Mucosa of rectum (tissue), 2 donors: ENCODE results near the gene SEPTIN5.

Experiments
- H3K27ac ChIP-seq, 2 donors: one replicate each; pipeline ENCODE4 v1.7.0; 2013; ENCODE audit warnings: inconsistent platforms in 2 of 2, low read depth in 2 of 2, low read length in 2 of 2
- H3K27me3 ChIP-seq, 2 donors: one replicate each; pipeline ENCODE4 v1.7.0; 2013; ENCODE audit warnings: low read length in 2 of 2; ENCODE audit not compliant: control insufficient read depth in 2 of 2, insufficient read depth in 2 of 2
- H3K36me3 ChIP-seq, 2 donors: one replicate each; pipeline ENCODE4 v1.7.0; 2013; ENCODE audit warnings: low read length in 2 of 2; ENCODE audit not compliant: control insufficient read depth in 2 of 2, insufficient read depth in 2 of 2
- H3K4me1 ChIP-seq, 2 donors: one replicate each; pipeline ENCODE4 v1.7.0; 2013; ENCODE audit warnings: low read length in 2 of 2, mild to moderate bottlenecking in 1 of 2; ENCODE audit not compliant: control insufficient read depth in 2 of 2, insufficient read depth in 2 of 2
- H3K4me3 ChIP-seq, 2 donors: one replicate each; pipeline ENCODE4 v1.7.0; 2013; ENCODE audit warnings: low read length in 2 of 2
- H3K9ac ChIP-seq, 2 donors: one replicate each; pipeline ENCODE4 v1.7.0; 2013; ENCODE audit warnings: low read length in 2 of 2, low read depth in 1 of 2, mild to moderate bottlenecking in 1 of 2
- H3K9me3 ChIP-seq, 2 donors: one replicate each; pipeline ENCODE4 v1.7.0; 2013; ENCODE audit warnings: low read length in 2 of 2; ENCODE audit not compliant: control insufficient read depth in 2 of 2
- donor health status: healthy.
- donor health status: Normal muscosa, but diverticular disease.

Gene SEPTIN5

DNA sequence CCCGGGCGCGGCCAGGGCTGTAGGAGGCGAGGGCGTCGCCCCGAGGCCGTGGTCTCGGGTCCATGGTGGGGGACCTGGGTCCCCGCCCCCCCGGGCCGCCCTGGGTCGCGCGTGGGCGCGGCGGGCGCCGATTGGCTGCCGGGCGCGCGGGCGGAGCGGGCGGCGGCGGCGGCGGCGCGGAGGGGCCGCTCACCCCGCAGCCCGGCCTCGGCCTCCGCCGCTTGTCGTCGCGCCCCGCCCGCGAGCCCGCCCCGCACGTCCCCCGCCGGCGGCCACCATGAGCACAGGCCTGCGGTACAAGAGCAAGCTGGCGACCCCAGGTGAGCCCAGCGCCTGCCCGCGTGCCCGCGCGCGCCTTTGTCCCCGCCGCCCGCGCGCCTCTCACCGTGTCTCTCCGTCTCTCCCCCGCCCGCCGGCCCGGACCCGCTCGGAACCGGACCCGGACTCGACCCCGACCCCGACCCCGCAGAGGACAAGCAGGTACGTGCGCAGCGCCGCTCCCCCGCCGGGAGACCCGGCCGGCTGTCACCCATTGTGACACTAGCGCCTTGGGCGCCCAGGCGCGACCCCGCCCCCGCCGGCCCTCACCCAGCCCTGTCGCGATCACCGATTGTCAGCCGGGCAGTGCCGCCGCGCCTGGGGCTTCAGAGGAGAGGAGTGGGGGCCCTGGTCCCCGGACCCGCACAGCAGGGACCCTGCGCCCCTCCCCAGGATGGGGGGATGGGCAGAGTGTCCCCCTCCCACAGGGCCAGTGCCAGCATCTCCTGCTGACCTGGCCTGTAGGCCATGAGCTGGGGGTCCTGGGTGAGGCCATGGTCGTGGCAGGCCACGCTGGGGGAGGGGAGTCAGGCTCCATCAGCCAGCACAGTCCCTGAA lies at the start of gene SEPTIN5:
TSS of gene SEPTIN5 (plus strand) at position 192 of the 876 bp plus-strand sequence. CDS start at position 278, 86 bp downstream.
- no peaks in the 10 kb centered on the region for H3K36me3 ChIP-seq
- peaks cover 8 to 11% of the 10 kb centered on the region in 2 donors for H3K4me1 ChIP-seq
- H3K4me3 ChIP-seq = peak within 1 kb of the TSS; percentile 20 to 35
- no peak within 1 kb of the TSS for H3K9ac ChIP-seq
- no peak within 1 kb of the TSS for H3K27ac ChIP-seq
- H3K9me3 ChIP-seq = no peaks in the 10 kb centered on the region
- peaks cover 12 to 35% of the 10 kb centered on the region in 2 donors for H3K27me3 ChIP-seq

DNA sequence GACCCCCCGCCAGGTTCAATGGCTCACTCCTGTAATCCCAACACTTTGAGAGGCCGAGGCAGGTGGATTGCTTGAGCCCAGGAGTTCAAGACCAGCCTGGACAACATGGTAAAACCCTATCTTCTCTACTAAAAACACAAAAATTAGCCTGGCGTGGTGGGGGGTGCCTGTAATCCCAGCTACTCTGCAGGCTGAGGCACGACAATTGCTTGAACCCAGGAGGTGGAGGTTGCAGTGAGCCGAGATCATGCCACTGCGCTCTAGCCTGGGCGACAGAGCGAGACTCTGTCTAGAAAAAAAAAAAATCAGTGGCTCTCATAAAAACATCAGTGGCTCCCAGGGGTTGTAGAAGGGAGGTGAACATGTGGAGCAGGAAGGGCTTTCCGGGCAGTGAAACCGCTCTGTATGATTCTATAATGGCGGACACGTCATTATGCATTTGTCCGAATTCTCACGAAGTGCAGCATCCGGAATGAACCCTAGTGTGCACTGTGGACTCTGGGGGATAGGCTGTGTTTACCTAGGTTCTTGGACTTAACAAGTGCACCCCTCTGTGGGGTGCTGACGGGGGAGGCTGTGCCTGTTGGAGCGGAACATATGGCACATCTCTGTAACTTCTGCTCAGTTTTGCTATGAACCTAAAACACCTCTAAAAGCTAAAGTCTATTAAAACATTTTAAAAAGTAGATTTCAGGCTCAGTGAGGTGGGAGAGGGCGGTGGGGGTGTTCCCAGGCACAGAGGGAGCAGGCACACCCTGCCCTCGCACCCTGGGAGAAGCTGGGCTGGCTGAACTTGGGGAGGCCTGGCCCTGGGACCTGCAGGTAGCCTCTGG lies 49.1 kb upstream of the SEPTIN5 start:
- no peak overlapping the region for H3K4me3 ChIP-seq
- H3K4me1 ChIP-seq = no peaks in the 10 kb centered on the region
- H3K9me3 ChIP-seq = no peaks in the 10 kb centered on the region
- no peak overlapping the region for H3K27ac ChIP-seq
- H3K9ac ChIP-seq = no peak overlapping the region
- H3K27me3 ChIP-seq = no peaks in the 10 kb centered on the region
- H3K36me3 ChIP-seq = no peaks in the 10 kb centered on the region

DNA sequence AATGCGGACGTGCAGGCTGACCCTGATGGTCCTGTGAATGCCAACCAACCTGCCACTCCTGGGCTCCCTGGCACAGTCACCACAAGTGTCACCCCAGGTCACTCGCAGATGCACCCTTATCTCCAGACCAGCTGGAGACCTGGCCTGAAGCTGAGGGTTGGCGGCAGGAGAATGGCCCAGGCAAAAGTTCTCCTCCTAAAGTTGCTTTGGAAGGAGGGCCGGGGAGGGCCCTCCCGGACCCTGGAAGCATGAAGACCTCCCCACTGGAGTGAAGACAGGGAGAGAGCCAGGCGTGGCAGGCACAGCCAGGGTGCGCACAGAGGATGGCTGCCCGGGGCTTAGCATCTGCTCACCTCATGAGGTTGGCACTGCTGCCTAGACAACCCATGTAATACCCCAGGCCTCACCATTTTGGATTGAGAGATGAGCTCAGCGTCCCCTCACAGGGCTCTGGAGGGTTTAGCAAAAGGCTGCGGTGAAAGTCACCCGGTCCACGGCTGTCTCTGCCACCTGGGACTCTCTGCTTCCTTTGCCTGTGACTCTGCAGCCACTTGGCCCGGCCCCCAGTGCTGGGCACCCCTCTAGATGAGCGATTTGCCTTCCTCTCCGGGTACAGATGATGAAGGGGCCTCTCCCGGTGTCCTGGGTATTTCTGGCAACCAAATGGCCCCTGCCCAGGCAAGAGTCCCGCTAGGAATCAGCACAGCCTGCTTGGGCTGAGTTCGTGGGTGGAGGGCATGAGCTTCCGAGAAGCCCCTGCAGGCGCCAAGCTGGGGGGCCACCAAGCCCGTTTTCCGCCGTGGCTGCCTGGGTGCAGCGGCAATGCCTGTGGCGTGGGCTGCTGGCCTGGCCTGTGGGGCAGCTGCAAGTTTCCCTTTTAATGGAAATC lies 48.3 kb upstream of the SEPTIN5 start:
- Histone ChIP-seq H3K27ac (no peak overlapping the region), H3K4me1 (no peaks in the 10 kb centered on the region), H3K36me3 (no peaks in the 10 kb centered on the region), H3K9me3 (no peaks in the 10 kb centered on the region), H3K9ac (no peak overlapping the region), H3K4me3 (no peak overlapping the region), H3K27me3 (no peaks in the 10 kb centered on the region)

DNA sequence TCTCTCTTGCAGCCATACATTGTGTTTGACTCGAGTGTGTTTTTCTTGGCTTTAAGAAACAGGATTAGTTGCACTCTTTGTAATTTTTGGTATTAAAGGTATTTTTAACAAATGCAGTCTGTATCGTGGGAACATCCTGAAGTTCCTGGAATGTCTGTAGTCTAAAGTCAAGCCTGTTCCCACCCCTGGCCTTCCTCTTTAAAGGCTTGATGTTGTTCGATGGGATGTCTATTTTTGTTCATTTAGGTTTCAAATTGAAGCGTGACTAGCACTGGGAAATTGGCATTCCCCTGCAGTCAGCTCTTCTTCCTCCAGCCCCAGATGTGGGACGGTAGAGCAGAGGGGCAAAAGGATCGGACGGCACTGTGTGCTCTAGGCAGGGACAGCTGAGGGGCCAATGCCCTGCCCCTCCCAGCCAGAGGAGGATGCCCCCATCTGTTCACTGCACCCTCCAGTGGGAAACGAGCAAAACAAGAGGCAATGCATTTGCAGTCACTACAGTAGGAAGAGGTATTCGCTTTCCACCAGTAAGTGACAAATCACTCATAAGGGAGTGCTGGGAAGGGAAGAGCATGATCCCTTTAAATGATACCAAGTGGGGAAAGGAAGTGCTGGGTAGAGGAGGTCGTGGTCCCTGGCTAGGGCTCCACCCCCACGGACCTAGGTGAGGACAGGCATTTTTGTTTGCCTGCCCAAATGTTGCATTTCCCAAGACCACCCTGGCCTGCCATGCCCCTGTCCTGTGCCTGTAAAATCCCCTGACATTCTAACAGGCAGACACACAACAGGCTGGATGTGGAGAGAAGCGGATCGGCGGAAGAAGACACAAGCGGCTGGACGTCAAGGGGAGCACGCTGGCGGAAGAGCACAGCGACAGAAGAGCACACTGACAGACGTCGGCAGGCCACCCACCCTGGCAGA lies 47.4 kb upstream of the SEPTIN5 start:
- Histone ChIP-seq H3K4me1 (no peaks in the 10 kb centered on the region), H3K9me3 (no peaks in the 10 kb centered on the region), H3K27me3 (no peaks in the 10 kb centered on the region), H3K9ac (no peak overlapping the region), H3K27ac (no peak overlapping the region), H3K4me3 (no peak overlapping the region), H3K36me3 (no peaks in the 10 kb centered on the region)

DNA sequence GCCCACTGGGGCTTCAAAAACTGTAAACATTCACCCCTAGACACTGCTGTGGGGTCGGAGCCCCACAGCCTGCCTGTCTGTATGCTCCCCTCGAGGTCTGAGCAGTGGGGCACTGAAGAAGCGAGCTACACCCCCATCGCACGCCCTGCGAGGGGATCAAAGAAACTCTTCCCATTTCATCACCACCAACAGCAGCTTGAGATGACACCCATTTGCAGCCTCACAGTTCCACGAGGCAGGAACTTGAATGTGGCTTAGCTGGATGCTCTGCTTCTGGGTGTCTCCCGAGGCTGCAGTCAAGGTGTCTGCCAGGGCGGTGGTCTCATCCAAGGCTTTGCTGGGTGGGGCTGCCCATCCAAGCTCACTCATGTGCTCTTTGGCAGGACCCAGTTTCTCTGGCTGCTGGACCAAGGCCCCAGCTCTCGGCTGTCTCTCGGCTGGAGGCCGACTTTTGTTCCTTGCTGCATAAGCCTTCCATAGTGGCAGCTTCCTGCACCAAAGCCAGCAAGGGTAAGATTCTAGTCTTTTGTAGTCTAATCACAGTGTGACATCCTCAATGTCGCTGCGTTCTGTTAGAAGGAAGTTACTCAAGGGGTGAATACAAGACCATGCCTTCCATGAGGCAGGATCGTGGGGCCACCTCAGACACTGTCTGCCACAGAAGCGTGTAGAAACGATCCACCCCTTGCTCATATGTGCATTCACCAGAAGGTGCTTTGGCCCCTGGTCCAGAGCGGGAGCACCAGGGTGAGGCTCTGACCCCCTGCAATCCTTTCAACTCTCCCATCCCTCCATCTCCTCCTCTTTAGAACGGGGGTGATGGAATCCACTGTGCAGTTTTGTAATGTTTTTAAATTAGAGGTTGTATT lies 46.2 kb upstream of the SEPTIN5 start:
- no peaks in the 10 kb centered on the region for H3K9me3 ChIP-seq
- H3K27ac ChIP-seq = no peak overlapping the region
- no peak overlapping the region for H3K9ac ChIP-seq
- no peaks in the 10 kb centered on the region for H3K4me1 ChIP-seq
- H3K4me3 ChIP-seq = no peak overlapping the region
- H3K27me3 ChIP-seq = no peaks in the 10 kb centered on the region
- no peaks in the 10 kb centered on the region for H3K36me3 ChIP-seq

GRCh38 chr22:19668748-19669147 lies 45.6 kb upstream of the SEPTIN5 start:
- Histone ChIP-seq H3K4me3 (no peak overlapping the region), H3K36me3 (no peaks in the 10 kb centered on the region), H3K9ac (no peak overlapping the region), H3K27ac (no peak overlapping the region), H3K4me1 (no peaks in the 10 kb centered on the region), H3K27me3 (no peaks in the 10 kb centered on the region), H3K9me3 (no peaks in the 10 kb centered on the region)

DNA sequence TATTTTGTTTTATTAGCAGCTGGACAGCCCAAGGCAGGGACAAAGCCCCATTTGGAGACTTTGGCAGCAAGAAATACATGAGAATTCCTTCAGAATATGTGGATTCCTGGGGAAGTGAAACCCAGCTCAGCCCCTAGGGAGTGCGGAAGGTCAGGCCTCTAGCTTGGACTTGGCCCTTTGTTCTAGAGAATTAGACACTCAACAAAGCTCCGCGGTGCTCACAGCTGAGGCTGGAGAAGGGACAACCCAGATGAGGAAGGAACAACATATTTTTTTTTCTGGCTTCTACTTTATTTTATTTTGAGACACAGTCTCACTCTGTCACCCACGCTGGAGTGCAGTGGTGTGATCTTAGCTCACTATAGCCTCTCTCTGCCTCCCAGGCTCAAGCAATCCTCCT lies 44.7 kb upstream of the SEPTIN5 start:
- Histone ChIP-seq H3K27ac (no peak overlapping the region), H3K4me1 (no peaks in the 10 kb centered on the region), H3K9me3 (no peaks in the 10 kb centered on the region), H3K4me3 (no peak overlapping the region), H3K36me3 (no peaks in the 10 kb centered on the region), H3K27me3 (no peaks in the 10 kb centered on the region), H3K9ac (no peak overlapping the region)

- no peak overlapping the region for H3K9ac ChIP-seq
- no peaks in the 10 kb centered on the region for H3K9me3 ChIP-seq
- H3K27me3 ChIP-seq = no peaks in the 10 kb centered on the region
- no peak overlapping the region for H3K4me3 ChIP-seq
- H3K27ac ChIP-seq = no peak overlapping the region
- H3K4me1 ChIP-seq = no peaks in the 10 kb centered on the region
- no peaks in the 10 kb centered on the region for H3K36me3 ChIP-seq
Observed at GRCh38 chr22:19671316-19671715, 43.0 kb upstream of the SEPTIN5 start.
